Central memory CD8-positive, alpha-beta T cell (primary cell): ENCODE results near the gene STARD10.
A peak's percentile ranks its signal among the peaks of the same experiment; 100 is the strongest.

Source experiments
- ATAC-seq: fragments of 150-1000 bp; cut with Tn5 transposase; replicated peaks from 2 replicates; pipeline ENCODE4 v1.10.0; 2022; ENCODE audit warnings: mild to moderate bottlenecking, moderate FRiP score, moderate number of reproducible peaks; ENCODE audit not compliant: poor library complexity, severe bottlenecking; ENCODE audit errors: extremely low read depth
- DNase-seq, 2 donors: peaks; one replicate each; pipeline ENCODE4 v3.0.0; 2021; ENCODE audit warnings: low spot score in 2 of 2
- H3K27ac Mint-ChIP-seq: one replicate; pipeline ENCODE4 v1.8.0; 2022; ENCODE audit warnings: low read depth, mild to moderate bottlenecking, moderate library complexity, mixed read lengths
- H3K27me3 Mint-ChIP-seq: one replicate; pipeline ENCODE4 v1.8.0; 2022; ENCODE audit warnings: mixed read lengths
- H3K36me3 Mint-ChIP-seq: one replicate; pipeline ENCODE4 v1.8.0; 2022; ENCODE audit warnings: mild to moderate bottlenecking, moderate library complexity, mixed read lengths; ENCODE audit not compliant: insufficient read depth
- H3K4me1 Mint-ChIP-seq: one replicate; pipeline ENCODE4 v1.8.0; 2022; ENCODE audit warnings: mixed read lengths
- H3K4me3 Mint-ChIP-seq: one replicate; pipeline ENCODE4 v1.8.0; 2022; ENCODE audit warnings: mild to moderate bottlenecking, moderate library complexity, mixed read lengths
- H3K9me3 Mint-ChIP-seq: one replicate; pipeline ENCODE4 v1.8.0; 2022; ENCODE audit warnings: mixed read lengths

The STARD10 gene

DNA sequence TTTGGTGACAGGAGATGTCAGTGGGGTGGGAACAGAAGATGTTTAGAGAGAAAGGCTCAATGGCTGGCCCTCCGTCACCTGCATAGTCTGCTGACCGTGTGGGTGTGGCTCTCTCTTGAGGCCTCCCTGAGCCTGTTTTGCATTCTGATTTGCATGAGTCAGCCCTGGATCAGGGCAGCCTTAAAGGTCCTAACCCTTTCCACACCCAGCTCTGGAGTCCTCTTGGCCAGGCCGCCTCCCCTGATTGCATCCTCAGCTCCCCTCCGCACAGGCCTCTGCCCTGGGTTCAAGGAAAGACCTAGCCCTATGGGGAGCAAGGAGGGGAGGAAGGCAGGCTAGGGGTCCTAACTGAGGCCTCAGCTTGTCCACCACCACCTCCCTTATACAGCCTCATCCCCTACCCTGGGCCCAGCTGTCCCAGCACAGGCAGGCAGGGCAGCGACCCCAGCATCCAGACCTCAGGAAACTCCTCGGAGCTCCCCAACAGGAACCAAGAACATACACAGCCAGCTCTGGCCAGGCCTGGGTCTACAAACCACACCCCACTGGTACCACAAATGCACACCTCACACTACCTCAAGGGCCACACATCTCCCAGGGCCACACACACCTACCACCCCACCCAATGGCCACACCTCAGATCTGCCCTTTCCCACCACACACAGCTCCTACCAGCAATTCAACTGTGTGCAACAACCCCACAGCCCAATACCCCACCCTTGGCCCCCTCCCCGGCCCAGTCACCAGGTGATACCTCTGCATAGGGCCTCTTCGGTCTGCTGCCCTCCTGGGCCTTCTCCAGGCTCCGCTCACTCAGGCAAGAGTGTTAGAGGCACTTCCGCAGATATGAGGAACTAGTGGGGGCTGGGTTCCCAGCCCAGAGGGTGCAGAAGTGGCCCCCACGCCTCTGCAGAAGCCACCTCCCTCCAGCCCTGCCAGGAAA lies 55.4 kb downstream of the STARD10 start:
- Mint-ChIP-seq H3K9me3 (no peaks in the 10 kb centered on the region), H3K27me3 (no peaks in the 10 kb centered on the region), H3K4me1 (peaks cover 72% of the 10 kb centered on the region), H3K4me3 (peak overlapping the region; percentile 66), H3K36me3 (peaks cover 11% of the 10 kb centered on the region), H3K27ac (peak overlapping the region; percentile 98)
- DNase-seq, result no peak
- ATAC-seq, result no peak

DNA sequence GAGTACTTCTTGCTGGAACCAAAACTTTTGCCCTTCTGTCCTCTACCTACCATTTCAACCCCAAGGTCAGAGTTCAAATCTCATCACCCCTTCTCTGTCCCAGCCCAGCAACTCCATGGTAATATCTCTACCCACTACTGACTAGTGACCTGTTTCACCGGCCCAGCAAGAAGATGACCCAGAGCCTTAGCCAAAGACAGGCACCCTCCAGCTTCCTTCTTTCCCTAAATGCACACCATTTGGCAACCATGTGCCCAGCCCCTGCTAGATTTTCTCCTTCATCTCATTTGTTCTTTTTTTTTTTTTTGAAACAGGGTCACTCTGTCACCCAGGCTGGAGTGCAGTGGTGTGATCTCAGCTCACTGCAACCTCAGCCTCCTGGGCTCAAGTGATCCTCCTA lies 56.5 kb downstream of the STARD10 start:
- DNase-seq (no peak), ATAC-seq (no peak)
- peak overlapping the region; percentile 58 for H3K4me3 Mint-ChIP-seq
- H3K36me3 Mint-ChIP-seq, result peaks cover 9% of the 10 kb centered on the region
- no peaks in the 10 kb centered on the region for H3K27me3 Mint-ChIP-seq
- H3K27ac Mint-ChIP-seq, result peak overlapping the region; percentile 98
- H3K9me3 Mint-ChIP-seq, result no peaks in the 10 kb centered on the region
- peaks cover 73% of the 10 kb centered on the region for H3K4me1 Mint-ChIP-seq

DNA sequence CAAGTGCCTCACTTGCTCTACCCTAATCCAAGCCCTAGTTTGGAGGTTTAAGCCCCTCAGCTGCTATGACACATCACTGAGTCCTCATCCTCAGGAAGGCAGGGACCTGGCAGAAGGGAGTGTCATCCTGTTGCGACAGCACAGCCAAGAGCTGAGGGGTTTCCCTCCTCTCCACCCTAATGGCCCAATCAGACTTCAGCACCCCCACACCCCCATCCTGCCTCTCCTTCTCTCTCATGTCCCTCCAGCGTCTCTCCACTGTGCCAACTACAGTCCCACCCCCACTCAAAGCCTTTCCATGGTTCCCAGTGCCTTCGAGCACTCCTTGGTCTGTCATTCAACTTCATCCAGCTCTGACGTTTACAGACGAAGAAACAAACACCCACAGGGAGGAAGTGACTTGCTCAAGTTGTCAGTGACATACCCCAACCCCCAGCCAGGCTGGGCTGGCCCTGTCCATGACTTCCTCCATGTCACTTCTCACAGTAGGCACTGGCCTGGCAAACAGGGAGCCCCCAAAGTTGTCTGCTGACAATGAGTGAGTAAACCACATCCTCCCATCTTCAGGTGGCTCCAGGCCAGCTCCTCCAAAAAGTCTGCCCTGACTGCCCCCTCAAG lies 57.3 kb downstream of the STARD10 start:
- peaks cover 8% of the 10 kb centered on the region for H3K36me3 Mint-ChIP-seq
- H3K4me1 Mint-ChIP-seq, result peaks cover 69% of the 10 kb centered on the region
- H3K9me3 Mint-ChIP-seq, result no peaks in the 10 kb centered on the region
- H3K27ac Mint-ChIP-seq, result peak overlapping the region; percentile 98
- H3K4me3 Mint-ChIP-seq, result peak overlapping the region; percentile 58
- DNase-seq (peak; percentile 61 to 86), ATAC-seq (peak; percentile 95)
- H3K27me3 Mint-ChIP-seq, result no peaks in the 10 kb centered on the region

DNA sequence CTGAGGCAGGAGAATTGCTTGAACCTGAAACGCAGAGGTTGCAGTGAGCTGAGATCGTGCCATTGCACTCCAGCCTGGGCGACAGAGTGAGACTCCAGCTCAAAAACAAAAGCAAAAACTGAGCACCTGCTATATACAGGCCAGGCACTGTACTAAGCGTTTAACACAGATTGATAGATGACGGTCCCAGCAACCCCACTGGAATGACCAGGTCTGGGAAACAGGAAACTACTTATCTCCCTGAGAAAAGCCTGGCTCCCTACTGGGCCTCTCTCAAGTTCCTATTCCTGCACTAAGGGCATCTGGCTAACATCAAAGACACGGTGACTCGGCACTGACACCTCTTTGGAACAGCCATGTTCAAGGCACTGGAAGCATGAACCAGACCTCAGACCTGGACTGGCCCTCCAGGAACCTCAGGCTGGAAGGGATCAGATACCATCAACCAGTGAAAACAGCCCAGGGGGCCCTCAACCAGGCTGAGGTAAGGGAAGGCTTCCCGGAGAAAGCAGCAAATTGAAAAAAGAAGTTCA lies 58.3 kb downstream of the STARD10 start:
- Mint-ChIP-seq H3K27ac (peak overlapping the region; percentile 98), H3K4me3 (no peak overlapping the region), H3K4me1 (peaks cover 66% of the 10 kb centered on the region), H3K9me3 (no peaks in the 10 kb centered on the region), H3K36me3 (peaks cover 8% of the 10 kb centered on the region), H3K27me3 (no peaks in the 10 kb centered on the region)
- DNase-seq, result no peak
- ATAC-seq, result no peak

DNA sequence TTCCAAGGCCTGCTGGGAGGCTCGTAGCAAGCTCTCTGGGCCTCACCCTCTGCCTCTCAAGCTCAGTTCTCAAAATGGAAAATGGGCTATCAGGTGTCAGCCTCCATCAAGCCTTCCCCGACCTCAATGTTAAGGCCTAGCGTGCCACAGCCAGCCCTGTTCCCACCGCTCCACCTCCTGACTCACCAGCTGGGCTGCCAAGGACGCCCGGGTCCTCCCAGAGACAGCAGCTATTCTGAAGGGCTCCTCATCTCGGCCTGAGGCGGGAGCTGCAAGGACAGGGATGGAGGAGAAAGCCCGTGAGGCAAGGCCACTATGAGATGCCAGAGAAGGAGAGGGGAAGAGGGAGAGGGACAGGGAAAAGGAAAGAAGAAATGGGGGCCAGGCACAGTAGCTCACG lies 61.5 kb downstream of the STARD10 start:
- peak overlapping the region; percentile 96 for H3K27ac Mint-ChIP-seq
- no peak overlapping the region for H3K4me3 Mint-ChIP-seq
- no peaks in the 10 kb centered on the region for H3K9me3 Mint-ChIP-seq
- peaks cover 13% of the 10 kb centered on the region for H3K36me3 Mint-ChIP-seq
- no peaks in the 10 kb centered on the region for H3K27me3 Mint-ChIP-seq
- H3K4me1 Mint-ChIP-seq, result peaks cover 39% of the 10 kb centered on the region
- ATAC-seq, result no peak
- DNase-seq, result no peak

DNA sequence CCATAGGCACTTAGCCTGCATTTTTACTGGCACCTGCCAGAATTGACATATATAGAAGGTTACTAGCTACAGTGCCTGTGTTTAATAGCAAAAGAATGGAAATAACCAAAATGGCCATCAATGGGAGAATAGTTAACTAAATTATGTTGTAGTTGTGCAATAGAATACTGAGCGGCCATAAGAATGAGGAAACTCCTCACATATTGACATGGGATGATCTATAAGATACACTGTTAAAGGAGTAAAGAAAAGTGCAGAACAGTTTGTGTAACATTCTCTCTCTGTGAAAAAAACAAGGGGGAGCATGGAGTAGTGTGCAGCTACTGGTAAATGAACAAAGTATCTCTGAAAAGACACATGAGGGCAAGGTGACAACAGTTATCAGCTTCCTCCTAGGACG lies 63.1 kb downstream of the STARD10 start:
- no peaks in the 10 kb centered on the region for H3K27me3 Mint-ChIP-seq
- H3K27ac Mint-ChIP-seq, result peak overlapping the region; percentile 96
- ATAC-seq, result no peak
- peaks cover 31% of the 10 kb centered on the region for H3K4me1 Mint-ChIP-seq
- no peak overlapping the region for H3K4me3 Mint-ChIP-seq
- H3K9me3 Mint-ChIP-seq, result no peaks in the 10 kb centered on the region
- H3K36me3 Mint-ChIP-seq, result peaks cover 10% of the 10 kb centered on the region
- DNase-seq, result no peak

DNA sequence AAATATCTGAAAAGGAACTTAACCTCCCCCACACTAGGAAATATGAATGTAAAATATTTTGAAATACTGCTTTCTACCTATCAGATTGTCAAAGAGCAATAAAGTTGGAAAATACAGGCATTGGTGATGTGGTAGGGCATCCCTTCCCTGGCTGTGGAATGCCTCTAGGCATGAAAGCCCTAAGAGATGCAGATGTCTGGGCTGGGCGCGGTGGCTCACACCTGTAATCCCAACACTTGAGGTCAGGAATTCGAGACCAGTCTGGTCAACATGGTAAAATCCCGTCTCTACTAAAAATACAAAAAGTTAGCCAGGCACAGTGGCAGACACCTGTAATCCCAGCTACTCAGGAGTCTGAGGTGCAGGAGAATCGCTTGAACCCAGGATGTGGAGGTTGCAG lies 63.6 kb downstream of the STARD10 start:
- H3K9me3 Mint-ChIP-seq, result no peaks in the 10 kb centered on the region
- peaks cover 36% of the 10 kb centered on the region for H3K4me1 Mint-ChIP-seq
- H3K4me3 Mint-ChIP-seq, result no peak overlapping the region
- DNase-seq, result no peak
- no peak for ATAC-seq
- peaks cover 14% of the 10 kb centered on the region for H3K36me3 Mint-ChIP-seq
- no peaks in the 10 kb centered on the region for H3K27me3 Mint-ChIP-seq
- peak overlapping the region; percentile 96 for H3K27ac Mint-ChIP-seq

DNA sequence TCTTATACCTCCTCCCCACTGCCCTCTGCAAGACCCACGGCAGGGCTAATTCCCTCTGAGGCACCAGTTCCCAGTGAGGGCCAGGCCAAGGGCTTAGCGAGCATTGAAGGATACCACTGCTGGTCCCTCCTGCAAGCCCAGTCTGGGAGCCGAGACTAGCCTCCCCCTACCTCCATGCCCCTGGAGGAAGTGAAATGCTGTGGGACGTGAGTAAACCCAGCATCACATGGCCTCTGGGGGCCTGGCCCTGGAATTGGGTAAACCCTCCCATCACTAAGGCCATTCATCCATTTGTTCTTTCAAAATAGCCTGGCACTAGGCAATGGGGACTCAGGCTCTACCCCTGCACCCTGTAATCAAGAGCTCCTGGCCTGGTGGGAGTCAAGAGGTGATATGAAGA lies 66.3 kb downstream of the STARD10 start:
- Mint-ChIP-seq H3K36me3 (peaks cover 27% of the 10 kb centered on the region), H3K27me3 (no peaks in the 10 kb centered on the region), H3K4me1 (peaks cover 39% of the 10 kb centered on the region), H3K9me3 (no peaks in the 10 kb centered on the region), H3K4me3 (no peak overlapping the region), H3K27ac (peak overlapping the region; percentile 70)
- ATAC-seq (no peak), DNase-seq (no peak)

DNA sequence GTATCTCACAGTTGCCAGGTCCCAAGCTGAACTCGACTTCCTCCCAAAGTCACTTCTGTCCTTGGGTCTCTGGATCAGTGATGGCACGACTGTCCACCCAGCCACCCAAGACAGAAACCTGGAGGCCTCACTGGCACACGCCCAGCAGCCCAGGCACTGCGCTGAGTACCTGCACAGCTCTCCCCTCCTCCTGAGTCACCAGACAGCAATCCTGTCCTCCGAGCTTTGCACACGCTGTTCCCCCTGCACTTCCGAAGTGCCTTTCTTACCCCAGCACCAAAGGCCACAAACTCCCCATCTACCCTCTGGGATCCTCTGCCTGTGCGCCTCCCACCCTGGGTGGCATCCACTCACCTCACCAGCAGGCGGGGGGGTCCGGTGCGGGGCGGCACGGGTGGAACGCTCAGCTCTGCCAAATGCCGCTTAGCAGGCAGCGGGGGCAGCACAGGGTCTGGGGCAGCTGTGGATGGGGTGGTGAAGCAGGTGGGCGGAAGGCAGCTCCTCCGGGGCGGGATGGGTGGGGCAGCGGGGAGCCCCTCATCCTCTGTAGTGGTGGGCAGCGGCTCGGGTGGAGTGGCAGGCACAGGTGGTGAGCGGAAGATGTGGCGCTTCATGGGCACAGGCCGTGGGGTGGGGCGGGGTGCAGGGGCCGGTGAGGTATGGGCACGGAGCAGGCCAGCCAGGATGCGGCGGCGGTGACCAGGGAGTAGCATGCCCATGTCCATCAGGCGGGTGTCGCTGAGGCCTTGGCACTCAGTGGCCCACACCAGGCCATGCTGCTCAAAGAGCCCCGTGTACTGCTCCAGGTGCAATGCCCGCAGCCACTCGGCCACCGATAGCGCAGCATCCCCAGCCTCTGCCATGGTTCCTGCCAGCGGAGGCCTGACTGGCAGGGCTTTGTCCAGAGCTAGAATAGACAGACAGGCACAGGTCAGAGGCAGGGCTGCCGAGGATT lies 67.3 kb downstream of the STARD10 start:
- Mint-ChIP-seq H3K4me3 (no peak overlapping the region), H3K9me3 (no peaks in the 10 kb centered on the region), H3K36me3 (peaks cover 36% of the 10 kb centered on the region), H3K4me1 (peaks cover 43% of the 10 kb centered on the region), H3K27me3 (no peaks in the 10 kb centered on the region), H3K27ac (peak overlapping the region; percentile 93)
- no peak for DNase-seq
- no peak for ATAC-seq

DNA sequence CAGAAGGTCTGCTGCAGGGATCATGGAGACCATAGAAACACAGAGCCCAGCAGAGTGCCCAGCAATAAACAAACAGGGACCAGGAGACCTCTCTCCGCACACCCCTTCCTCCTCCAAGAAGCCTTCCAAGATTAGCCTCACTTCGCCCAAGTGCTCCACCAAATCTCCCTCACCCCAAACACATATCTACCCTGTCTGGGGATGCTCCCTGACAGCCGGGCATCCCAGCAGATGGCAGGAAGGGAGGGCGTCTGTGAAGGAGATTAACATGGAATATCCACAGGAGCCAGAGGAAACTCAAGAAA lies 68.2 kb downstream of the STARD10 start:
- H3K27me3 Mint-ChIP-seq, result no peaks in the 10 kb centered on the region
- H3K36me3 Mint-ChIP-seq, result peaks cover 39% of the 10 kb centered on the region
- peaks cover 46% of the 10 kb centered on the region for H3K4me1 Mint-ChIP-seq
- H3K9me3 Mint-ChIP-seq, result no peaks in the 10 kb centered on the region
- H3K4me3 Mint-ChIP-seq, result peak overlapping the region; percentile 69
- peak overlapping the region; percentile 93 for H3K27ac Mint-ChIP-seq
- DNase-seq (no peak), ATAC-seq (no peak)

DNA sequence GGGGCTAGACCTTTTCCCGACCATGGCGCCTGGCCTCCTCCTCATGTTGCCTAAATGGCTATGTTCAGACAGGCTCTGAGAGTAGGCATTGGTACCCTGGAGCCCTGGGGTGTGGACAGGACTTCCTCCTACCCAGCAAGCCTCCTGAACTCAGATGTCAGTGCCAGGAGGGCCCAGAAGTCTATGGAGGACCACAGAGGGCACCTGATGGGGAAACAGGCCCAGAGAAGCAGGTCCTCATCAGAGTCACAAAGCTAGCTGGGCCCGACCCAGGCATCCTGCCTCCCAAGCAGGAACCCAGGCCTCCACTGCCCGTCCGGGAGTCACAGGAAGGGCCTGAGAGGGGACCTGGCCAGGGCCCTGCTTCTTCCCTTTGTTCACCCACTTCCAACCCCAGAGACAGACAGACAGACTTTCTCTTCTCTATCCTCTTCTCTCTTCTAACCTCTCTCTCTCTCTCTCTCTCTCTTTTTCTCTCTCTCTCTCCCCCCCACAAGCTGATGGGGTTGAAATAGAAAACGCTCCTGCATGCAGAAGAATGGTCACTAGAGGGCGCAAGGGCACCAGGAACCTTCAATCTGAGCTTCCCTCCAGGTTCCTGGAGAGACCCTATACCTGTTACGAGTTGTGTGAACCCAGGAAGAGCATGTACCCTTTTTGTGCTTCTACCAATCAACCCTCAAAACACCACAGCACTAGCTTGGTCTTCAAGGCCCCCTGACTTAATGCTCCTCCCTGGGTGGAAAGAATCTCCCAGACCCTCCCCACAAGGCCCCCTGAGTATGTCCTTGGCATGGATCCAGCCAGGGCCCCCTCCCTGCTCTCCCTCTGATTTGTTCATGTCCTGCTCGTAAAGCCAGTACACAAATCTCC lies 68.8 kb downstream of the STARD10 start:
- H3K9me3 Mint-ChIP-seq, result no peaks in the 10 kb centered on the region
- H3K4me1 Mint-ChIP-seq, result peaks cover 48% of the 10 kb centered on the region
- H3K27me3 Mint-ChIP-seq, result no peaks in the 10 kb centered on the region
- H3K27ac Mint-ChIP-seq, result peak overlapping the region; percentile 93
- peak; percentile 76 to 81 for DNase-seq
- peak overlapping the region; percentile 69 for H3K4me3 Mint-ChIP-seq
- ATAC-seq, result no peak
- H3K36me3 Mint-ChIP-seq, result peaks cover 33% of the 10 kb centered on the region
